NOMO-1 treated with dmso at 0.1 percent for 144 hours (cell line): Measurements from ENCODE around the gene LTBP2.
A peak's percentile ranks its signal among the peaks of the same experiment; 100 is the strongest.

Source experiments
- DNase-seq: peaks from one replicate; lab custom pipeline; 2025; ENCODE audit not compliant: unreplicated experiment; lab: John Stamatoyannopoulos, UW

Gene LTBP2

GRCh38 chr14:74509587-74510222 lies 102.3 kb downstream of the LTBP2 start:
- DNase-seq, result no peak

GRCh38 chr14:74508844-74509428 lies 103.1 kb downstream of the LTBP2 start:
- DNase-seq, result no peak

- DNase-seq, result no peak
Observed at GRCh38 chr14:74508292-74508731, 103.7 kb downstream of the LTBP2 start.

- DNase-seq, result no peak
Observed at GRCh38 chr14:74507840-74508239, 104.2 kb downstream of the LTBP2 start.

GRCh38 chr14:74507085-74507484 lies 105.0 kb downstream of the LTBP2 start:
- no peak for DNase-seq

- DNase-seq, result no peak
Observed at GRCh38 chr14:74506411-74506851, 105.6 kb downstream of the LTBP2 start.

- no peak for DNase-seq
Observed at GRCh38 chr14:74505831-74506230, 106.2 kb downstream of the LTBP2 start.

- DNase-seq, result no peak
Observed at GRCh38 chr14:74504874-74505720, 106.9 kb downstream of the LTBP2 start.

- DNase-seq, result no peak
Observed at GRCh38 chr14:74504412-74504811, 107.6 kb downstream of the LTBP2 start.

GRCh38 chr14:74503938-74504335 lies 108.1 kb downstream of the LTBP2 start:
- DNase-seq, result no peak

- no peak for DNase-seq
Observed at GRCh38 chr14:74503291-74503937, 108.6 kb downstream of the LTBP2 start.

- no peak for DNase-seq
Observed at GRCh38 chr14:74502236-74503019, 109.6 kb downstream of the LTBP2 start.

- no peak for DNase-seq
Observed at GRCh38 chr14:74501691-74502090, 110.3 kb downstream of the LTBP2 start.

- DNase-seq, result no peak
Observed at GRCh38 chr14:74501135-74501614, 110.9 kb downstream of the LTBP2 start.

GRCh38 chr14:74500417-74501134 lies 111.5 kb downstream of the LTBP2 start:
- no peak for DNase-seq

- no peak for DNase-seq
Observed at GRCh38 chr14:74495356-74495755, 116.7 kb downstream of the LTBP2 start.

GRCh38 chr14:74493343-74494261 lies 118.4 kb downstream of the LTBP2 start, which contains the start of gene ISCA2:
ISCA2 (plus strand) TSS chr14:74493765; CDS start chr14:74493775, 10 bp downstream.
- DNase-seq, result peak; percentile 96

GRCh38 chr14:74492776-74493342 lies 119.2 kb downstream of the LTBP2 start, which contains the start of gene NPC2:
NPC2 (minus strand) TSS chr14:74493305; CDS start chr14:74493274, 31 bp downstream.
- no peak for DNase-seq
